Measurements from ENCODE around the gene ACYP1.

ACYP1 gene

GRCh38 chr14:75040507-75040906 lies 23.3 kb downstream of the ACYP1 start:
- no peak for DNase-seq

- no peak for DNase-seq
Measured at GRCh38 chr14:75032939-75033338, 30.9 kb downstream of the ACYP1 start.

GRCh38 chr14:75030147-75030546 lies 33.7 kb downstream of the ACYP1 start:
- DNase-seq = no peak

GRCh38 chr14:75025876-75026275 lies 37.9 kb downstream of the ACYP1 start:
- DNase-seq = no peak

- no peak for DNase-seq
Measured at GRCh38 chr14:75025082-75025481, 38.7 kb downstream of the ACYP1 start.

GRCh38 chr14:75023108-75023507 lies 40.7 kb downstream of the ACYP1 start:
- DNase-seq = no peak

GRCh38 chr14:75022655-75023054 lies 41.2 kb downstream of the ACYP1 start:
- DNase-seq = no peak

- no peak for DNase-seq
Measured at GRCh38 chr14:75018694-75019093, 45.1 kb downstream of the ACYP1 start.

- DNase-seq = no peak
Measured at GRCh38 chr14:75016815-75017214, 47.0 kb downstream of the ACYP1 start.

- DNase-seq = no peak
Measured at GRCh38 chr14:75015496-75015895, 48.3 kb downstream of the ACYP1 start.

- no peak for DNase-seq
Measured at GRCh38 chr14:75013290-75013689, 50.5 kb downstream of the ACYP1 start.

GRCh38 chr14:75011356-75011994 lies 52.3 kb downstream of the ACYP1 start:
- DNase-seq = no peak

- DNase-seq = no peak
Measured at GRCh38 chr14:75010472-75011093, 53.2 kb downstream of the ACYP1 start.

GRCh38 chr14:75009176-75009575 lies 54.6 kb downstream of the ACYP1 start:
- DNase-seq = no peak

- DNase-seq = no peak
Measured at GRCh38 chr14:75005357-75005756, 58.5 kb downstream of the ACYP1 start.

GRCh38 chr14:75003250-75004027 lies 60.4 kb downstream of the ACYP1 start:
- no peak for DNase-seq

All from activated CD4-positive, CD25-positive, alpha-beta regulatory T cell treated with anti-CD3 and anti-CD28 coated beads, Interleukin-2, amount 50 U/mL, for 72 hours (primary cell).